ENCODE results near the gene MTMR6.
"Not testable (repeated sequence)": the region's sequence is repeated elsewhere in the genome, so short reads cannot be mapped to it uniquely, and the experiment has no call there.

MTMR6 gene

GRCh38 chr13:25286969-25287961, at the start of gene MTMR6:
TSS of gene MTMR6 (minus strand) at chr13:25287488. CDS start at chr13:25287247, 241 bp downstream.
- H3K9me3 ChIP-seq (ENCODE audit: control insufficient read depth, low read length) = no peaks in the 10 kb centered on the region
- peak within 1 kb of the TSS; percentile 94 for H3K9ac ChIP-seq (ENCODE audit: low read length)
- no peaks in the 10 kb centered on the region for H3K27me3 ChIP-seq (replicated peaks; ENCODE audit: control insufficient read depth, insufficient read depth, low read length)
- no peaks in the 10 kb centered on the region for H3K36me3 ChIP-seq (ENCODE audit: control insufficient read depth, insufficient read depth, low read length, severe bottlenecking)
- peak; percentile 95 for DNase-seq (ENCODE audit: low read depth)
- H3K4me3 ChIP-seq (ENCODE audit: low read length) = peak within 1 kb of the TSS; percentile 96
- H3K4me1 ChIP-seq (ENCODE audit: control insufficient read depth, insufficient read depth, low read length) = peaks cover 8% of the 10 kb centered on the region

GRCh38 chr13:25335856-25336255, 48.6 kb upstream of the MTMR6 start:
- peaks cover 63% of the 10 kb centered on the region for H3K36me3 ChIP-seq (ENCODE audit: control insufficient read depth, insufficient read depth, low read length, severe bottlenecking)
- no peak overlapping the region for H3K9ac ChIP-seq (ENCODE audit: low read length)
- DNase-seq (ENCODE audit: low read depth) = peak; percentile 26
- no peaks in the 10 kb centered on the region for H3K27me3 ChIP-seq (replicated peaks; ENCODE audit: control insufficient read depth, insufficient read depth, low read length)
- H3K9me3 ChIP-seq (ENCODE audit: control insufficient read depth, low read length) = no peaks in the 10 kb centered on the region
- H3K4me1 ChIP-seq (ENCODE audit: control insufficient read depth, insufficient read depth, low read length) = peaks cover 6% of the 10 kb centered on the region
- no peak overlapping the region for H3K4me3 ChIP-seq (ENCODE audit: low read length)

- H3K9ac ChIP-seq (ENCODE audit: low read length) = no peak overlapping the region
- no peak for DNase-seq (ENCODE audit: low read depth)
- H3K4me1 ChIP-seq (ENCODE audit: control insufficient read depth, insufficient read depth, low read length) = no peaks in the 10 kb centered on the region
- H3K4me3 ChIP-seq (ENCODE audit: low read length) = no peak overlapping the region
- H3K9me3 ChIP-seq (ENCODE audit: control insufficient read depth, low read length) = no peaks in the 10 kb centered on the region
- no peaks in the 10 kb centered on the region for H3K27me3 ChIP-seq (replicated peaks; ENCODE audit: control insufficient read depth, insufficient read depth, low read length)
- H3K36me3 ChIP-seq (ENCODE audit: control insufficient read depth, insufficient read depth, low read length, severe bottlenecking) = peaks cover 87% of the 10 kb centered on the region
These were observed 43.3 kb upstream of the MTMR6 start for GRCh38 chr13:25330541-25330940.

GRCh38 chr13:25329706-25330105, 42.4 kb upstream of the MTMR6 start:
- Histone ChIP-seq H3K4me3 (ENCODE audit: low read length) (no peak overlapping the region), H3K9me3 (ENCODE audit: control insufficient read depth, low read length) (no peaks in the 10 kb centered on the region), H3K36me3 (ENCODE audit: control insufficient read depth, insufficient read depth, low read length, severe bottlenecking) (peaks cover 92% of the 10 kb centered on the region), H3K9ac (ENCODE audit: low read length) (no peak overlapping the region), H3K27me3 (replicated peaks; ENCODE audit: control insufficient read depth, insufficient read depth, low read length) (no peaks in the 10 kb centered on the region), H3K4me1 (ENCODE audit: control insufficient read depth, insufficient read depth, low read length) (no peaks in the 10 kb centered on the region)
- DNase-seq (ENCODE audit: low read depth) = peak; percentile 12

GRCh38 chr13:25324100-25324499, 36.8 kb upstream of the MTMR6 start:
- peak; percentile 47 for DNase-seq (ENCODE audit: low read depth)
- Histone ChIP-seq H3K9me3 (ENCODE audit: control insufficient read depth, low read length) (no peaks in the 10 kb centered on the region), H3K36me3 (ENCODE audit: control insufficient read depth, insufficient read depth, low read length, severe bottlenecking) (peaks cover 87% of the 10 kb centered on the region), H3K27me3 (replicated peaks; ENCODE audit: control insufficient read depth, insufficient read depth, low read length) (no peaks in the 10 kb centered on the region), H3K9ac (ENCODE audit: low read length) (no peak overlapping the region), H3K4me3 (ENCODE audit: low read length) (no peak overlapping the region), H3K4me1 (ENCODE audit: control insufficient read depth, insufficient read depth, low read length) (peaks cover 11% of the 10 kb centered on the region)

GRCh38 chr13:25319771-25320170, 32.5 kb upstream of the MTMR6 start:
- DNase-seq (ENCODE audit: low read depth) = no peak
- Histone ChIP-seq H3K4me1 (ENCODE audit: control insufficient read depth, insufficient read depth, low read length) (peaks cover 16% of the 10 kb centered on the region), H3K4me3 (ENCODE audit: low read length) (no peak overlapping the region), H3K9ac (ENCODE audit: low read length) (no peak overlapping the region), H3K9me3 (ENCODE audit: control insufficient read depth, low read length) (no peaks in the 10 kb centered on the region), H3K36me3 (ENCODE audit: control insufficient read depth, insufficient read depth, low read length, severe bottlenecking) (peaks cover 84% of the 10 kb centered on the region), H3K27me3 (replicated peaks; ENCODE audit: control insufficient read depth, insufficient read depth, low read length) (no peaks in the 10 kb centered on the region)

GRCh38 chr13:25318946-25319345, 31.7 kb upstream of the MTMR6 start:
- H3K4me3 ChIP-seq (ENCODE audit: low read length); H3K9ac ChIP-seq (ENCODE audit: low read length); H3K27me3 ChIP-seq (replicated peaks; ENCODE audit: control insufficient read depth, insufficient read depth, low read length); H3K9me3 ChIP-seq (ENCODE audit: control insufficient read depth, low read length): not testable (repeated sequence)
- Histone ChIP-seq H3K4me1 (ENCODE audit: control insufficient read depth, insufficient read depth, low read length) (peaks cover 14% of the 10 kb centered on the region), H3K36me3 (ENCODE audit: control insufficient read depth, insufficient read depth, low read length, severe bottlenecking) (peaks cover 84% of the 10 kb centered on the region)
- peak; percentile 57 for DNase-seq (ENCODE audit: low read depth)

GRCh38 chr13:25310891-25311290, 23.6 kb upstream of the MTMR6 start:
- Histone ChIP-seq H3K4me3 (ENCODE audit: low read length) (no peak overlapping the region), H3K9me3 (ENCODE audit: control insufficient read depth, low read length) (no peaks in the 10 kb centered on the region), H3K4me1 (ENCODE audit: control insufficient read depth, insufficient read depth, low read length) (no peaks in the 10 kb centered on the region), H3K27me3 (replicated peaks; ENCODE audit: control insufficient read depth, insufficient read depth, low read length) (no peaks in the 10 kb centered on the region), H3K36me3 (ENCODE audit: control insufficient read depth, insufficient read depth, low read length, severe bottlenecking) (peaks cover 73% of the 10 kb centered on the region), H3K9ac (ENCODE audit: low read length) (no peak overlapping the region)
- no peak for DNase-seq (ENCODE audit: low read depth)

GRCh38 chr13:25306671-25307464, 19.6 kb upstream of the MTMR6 start:
- peaks cover 13% of the 10 kb centered on the region for H3K4me1 ChIP-seq (ENCODE audit: control insufficient read depth, insufficient read depth, low read length)
- peaks cover 39% of the 10 kb centered on the region for H3K36me3 ChIP-seq (ENCODE audit: control insufficient read depth, insufficient read depth, low read length, severe bottlenecking)
- H3K27me3 ChIP-seq (replicated peaks; ENCODE audit: control insufficient read depth, insufficient read depth, low read length) = no peaks in the 10 kb centered on the region
- H3K9me3 ChIP-seq (ENCODE audit: control insufficient read depth, low read length) = no peaks in the 10 kb centered on the region
- no peak overlapping the region for H3K4me3 ChIP-seq (ENCODE audit: low read length)
- DNase-seq (ENCODE audit: low read depth) = no peak
- no peak overlapping the region for H3K9ac ChIP-seq (ENCODE audit: low read length)

- no peak for DNase-seq (ENCODE audit: low read depth)
- peaks cover 6% of the 10 kb centered on the region for H3K36me3 ChIP-seq (ENCODE audit: control insufficient read depth, insufficient read depth, low read length, severe bottlenecking)
- peak overlapping the region; percentile 98 for H3K4me3 ChIP-seq (ENCODE audit: low read length)
- no peaks in the 10 kb centered on the region for H3K27me3 ChIP-seq (replicated peaks; ENCODE audit: control insufficient read depth, insufficient read depth, low read length)
- no peaks in the 10 kb centered on the region for H3K9me3 ChIP-seq (ENCODE audit: control insufficient read depth, low read length)
- H3K4me1 ChIP-seq (ENCODE audit: control insufficient read depth, insufficient read depth, low read length) = peaks cover 13% of the 10 kb centered on the region
- H3K9ac ChIP-seq (ENCODE audit: low read length) = peak overlapping the region; percentile 96
These were observed 14.8 kb upstream of the MTMR6 start for GRCh38 chr13:25302121-25302520.

Measured in adipocyte (in vitro differentiated cells).